H1 (cell line): ENCODE data around the gene ZC3HAV1. TPM values are rescaled to one million over a fixed set of nuclear protein-coding genes. Genes with fewer than 3 reads are reported as not detected.

Experiments used
- CTCF ChIA-PET: fragments of 300-600 bp; sonication (Branson Sonifier 250); formaldehyde crosslinking; loops from one replicate; lab custom pipeline; 2021; ENCODE audit not compliant: partially characterized antibody; lab: Charles Lee
- POLR2A ChIA-PET: fragments of 300-600 bp; sonication (Branson Sonifier 250); formaldehyde crosslinking; loops from one replicate; lab custom pipeline; 2021; ENCODE audit warnings: inconsistent platforms; ENCODE audit not compliant: partially characterized antibody; lab: Charles Lee
- DNase-seq, 2 experiments: peaks; one replicate each; pipeline versions ENCODE4 v3.0.0 to v3.0.0-alpha.2; 2010 to 2022; ENCODE audit warnings: low spot score in 2 of 2, low read depth in 1 of 2, mixed read lengths in 1 of 2
- FAIRE-seq: peaks from 2 replicates; lab custom pipeline; 2011; peaks lifted over from hg19 to GRCh38; lab: Jason Lieb, UNC
- H2AFZ ChIP-seq: 2 replicates; pipeline ENCODE4 v1.8.1; 2012; ENCODE audit warnings: low read length, inconsistent platforms
- H2AK5ac ChIP-seq: 2 replicates; pipeline ENCODE4 v1.6.1; 2013; ENCODE audit warnings: low read depth, low read length
- H2BK120ac ChIP-seq: replicated peaks from 2 replicates; pipeline ENCODE3; 2013; ENCODE audit warnings: low read depth, low read length, inconsistent platforms
- H2BK12ac ChIP-seq: 2 replicates; pipeline ENCODE4 v1.6.1; 2013; ENCODE audit warnings: low read depth, low read length
- H2BK15ac ChIP-seq: 2 replicates; pipeline ENCODE4 v1.6.1; 2013; ENCODE audit warnings: low read length
- H2BK20ac ChIP-seq: 2 replicates; pipeline ENCODE4 v1.6.1; 2013; ENCODE audit warnings: low read length
- H2BK5ac ChIP-seq: 2 replicates; pipeline ENCODE4 v1.6.1; 2013; ENCODE audit warnings: low read depth, low read length
- H3K14ac ChIP-seq: 2 replicates; pipeline ENCODE4 v1.6.1; 2013; ENCODE audit warnings: inconsistent platforms; ENCODE audit not compliant: insufficient read length
- H3K18ac ChIP-seq: 2 replicates; pipeline ENCODE4 v1.6.1; 2013; ENCODE audit warnings: low read length; ENCODE audit errors: extremely low read depth
- H3K23ac ChIP-seq: 2 replicates; pipeline ENCODE4 v1.6.1; 2013; ENCODE audit warnings: inconsistent platforms; ENCODE audit not compliant: insufficient read length
- H3K23me2 ChIP-seq: 2 replicates; pipeline ENCODE4 v1.6.1; 2013; ENCODE audit warnings: low read depth, low read length
- H3K27ac ChIP-seq: 2 replicates; pipeline ENCODE4 v1.6.1; 2011; ENCODE audit warnings: low read depth, low read length, inconsistent platforms
- H3K27me3 ChIP-seq, 4 experiments: replicated peaks in 1 of 4; 1 replicate in 1 of 4; 2 replicates in 3 of 4; pipeline versions ENCODE4 v1.6.1 to v1.8.1; 2011 to 2013; ENCODE audit warnings: low read length in 3 of 4, mild to moderate bottlenecking in 3 of 4, inconsistent platforms in 2 of 4, mixed read lengths in 2 of 4, moderate library complexity in 1 of 4; ENCODE audit not compliant: control insufficient read depth in 3 of 4, insufficient read depth in 3 of 4; ENCODE audit errors: extremely low read depth in 1 of 4
- H3K36me3 ChIP-seq, 4 experiments: 2 replicates each; pipeline versions ENCODE4 v1.6.1 to v1.8.1; 2011 to 2013; ENCODE audit warnings: mild to moderate bottlenecking in 4 of 4, low read length in 3 of 4, moderate library complexity in 2 of 4, control low read depth in 1 of 4, inconsistent platforms in 1 of 4; ENCODE audit not compliant: insufficient read depth in 4 of 4, control insufficient read depth in 2 of 4
- H3K4ac ChIP-seq: replicated peaks from 2 replicates; pipeline ENCODE3; 2013; ENCODE audit warnings: low read length, low read depth, mixed read lengths, inconsistent platforms; ENCODE audit not compliant: insufficient read length
- H3K4me1 ChIP-seq, 4 experiments: replicated peaks in 1 of 4; 1 replicate in 1 of 4; 2 replicates in 3 of 4; pipeline versions ENCODE4 v1.6.1 to v1.8.1; 2011 to 2013; ENCODE audit warnings: low read length in 3 of 4, inconsistent platforms in 2 of 4, mixed read lengths in 1 of 4; ENCODE audit not compliant: insufficient read depth in 4 of 4, control insufficient read depth in 3 of 4
- H3K4me2 ChIP-seq, 2 experiments: 2 replicates each; pipeline versions ENCODE4 v1.6.1 to v1.8.1; 2011 to 2013; ENCODE audit warnings: low read depth in 2 of 2, low read length in 2 of 2, control low read depth in 1 of 2, inconsistent platforms in 1 of 2, mild to moderate bottlenecking in 1 of 2; ENCODE audit not compliant: insufficient read depth in 1 of 2
- H3K4me3 ChIP-seq, 4 experiments: fragments of 200-600, 300-600 bp in 1 of 4; sonication (generic), shearing (Covaris generic), sonication (Bioruptor Twin) in 1 of 4; 2 replicates each; pipeline versions ENCODE4 v1.5.1 to v1.8.1; 2011 to 2016; ENCODE audit warnings: low read length in 4 of 4, low read depth in 3 of 4, control low read depth in 2 of 4, inconsistent platforms in 2 of 4, mild to moderate bottlenecking in 2 of 4, mixed read lengths in 1 of 4, moderate library complexity in 1 of 4; ENCODE audit not compliant: insufficient read depth in 2 of 4; ENCODE audit errors: extremely low read depth in 1 of 4
- H3K56ac ChIP-seq: replicated peaks from 2 replicates; pipeline ENCODE3; 2013; ENCODE audit warnings: low read depth, mild to moderate bottlenecking, mixed read lengths, low read length, inconsistent platforms; ENCODE audit not compliant: insufficient read length
- H3K79me1 ChIP-seq: 2 replicates; pipeline ENCODE4 v1.6.1; 2013; ENCODE audit warnings: low read depth, low read length, control low read depth
- H3K79me2 ChIP-seq, 2 experiments: 2 replicates each; pipeline versions ENCODE4 v1.6.1 to v1.8.1; 2012 to 2013; ENCODE audit warnings: low read length in 2 of 2, mild to moderate bottlenecking in 2 of 2, inconsistent platforms in 1 of 2; ENCODE audit not compliant: insufficient read depth in 2 of 2, control insufficient read depth in 1 of 2
- H3K9ac ChIP-seq, 4 experiments: replicated peaks in 1 of 4; 1 replicate in 1 of 4; 2 replicates in 3 of 4; pipeline versions ENCODE4 v1.6.1 to v1.8.1; 2011 to 2013; ENCODE audit warnings: low read depth in 3 of 4, low read length in 3 of 4, control low read depth in 2 of 4, mild to moderate bottlenecking in 2 of 4, moderate library complexity in 2 of 4, inconsistent platforms in 1 of 4; ENCODE audit errors: extremely low read depth in 1 of 4
- H3K9me3 ChIP-seq, 2 experiments: 2 replicates each; pipeline versions ENCODE4 v1.6.1 to v1.8.1; 2012 to 2013; ENCODE audit warnings: mild to moderate bottlenecking in 2 of 2, moderate library complexity in 2 of 2, control low read depth in 1 of 2, inconsistent platforms in 1 of 2, low read depth in 1 of 2, low read length in 1 of 2, mixed read lengths in 1 of 2; ENCODE audit not compliant: insufficient read depth in 2 of 2
- H4K20me1 ChIP-seq, 2 experiments: replicated peaks in 1 of 2; 2 replicates each; pipeline versions ENCODE3 to v1.8.1; 2011 to 2013; ENCODE audit warnings: inconsistent platforms in 2 of 2, low read length in 2 of 2, mild to moderate bottlenecking in 1 of 2; ENCODE audit not compliant: insufficient read depth in 2 of 2, control insufficient read depth in 1 of 2
- H4K5ac ChIP-seq: 2 replicates; pipeline ENCODE4 v1.6.1; 2013; ENCODE audit warnings: low read length, low read depth, mixed read lengths, inconsistent platforms; ENCODE audit not compliant: insufficient read length
- H4K8ac ChIP-seq: 2 replicates; pipeline ENCODE4 v1.8.0; 2013; ENCODE audit warnings: mild to moderate bottlenecking, moderate library complexity, low read length, inconsistent platforms; ENCODE audit not compliant: insufficient read depth; ENCODE audit errors: extremely low read depth
- H4K91ac ChIP-seq: replicated peaks from 2 replicates; pipeline ENCODE3; 2013; ENCODE audit warnings: low read length, mixed read lengths, inconsistent platforms; ENCODE audit not compliant: insufficient read length
- TAF7 ChIP-seq: optimal IDR thresholded peaks from 2 replicates; pipeline ENCODE3; 2011; ENCODE audit warnings: low read depth, mild to moderate bottlenecking, inconsistent platforms, low read length, moderate library complexity, borderline replicate concordance
- whole genome bisulfite sequencing, 2 experiments: shearing (Covaris generic) in 1 of 2; methylation state at CpG; one replicate each; pipeline versions ENCODE4 v1.1.6 to v1.1.7; 2013 to 2015; ENCODE audit warnings: low lambda C conversion rate in 2 of 2, mixed read lengths in 2 of 2, inconsistent platforms in 1 of 2, low coverage in 1 of 2, missing lambda C conversion rate in 1 of 2; ENCODE audit not compliant: insufficient replicate concordance in 2 of 2, insufficient coverage in 1 of 2, insufficient read length in 1 of 2; ENCODE audit errors: extremely low coverage in 1 of 2, missing lambda C conversion rate in 1 of 2; 5-methylcytosine and 5-hydroxymethylcytosine counted together
- polyA plus RNA-seq, 7 experiments: library from polyadenylated mRNA; depleted of rRNA in 3 of 7; stranded (reverse) in 5 of 7; unstranded in 2 of 7; fragments of >200 nt in 5 of 7; fragments of 200-250 nt in 2 of 7; gene quantifications; 1 replicate in 5 of 7; 2 replicates in 1 of 7; 4 replicates in 1 of 7; pipeline versions ENCODE4 v1.2.1 to v1.2.3, GENCODE V29; 2011 to 2013; ENCODE audit warnings: missing spikeins in 2 of 7, mixed read lengths in 2 of 7
- total RNA-seq: library from RNA; stranded (reverse); fragmentation: NEBNext Ultra II Directional; extraction: Animal tissue kit (Norgen Biotek cat#: 25700); gene quantifications from 2 replicates; pipeline ENCODE4 v1.2.1, GENCODE V29; 2021

Gene ZC3HAV1
- total and polyA plus RNA-seq, 2 of the 8 experiments (the other 6 are each of a cell fraction or from before 2014, with no cell fraction given) = 22.5 to 43.4 TPM

- POLR2A ChIA-PET = no interaction called here
Measured at GRCh38 chr7:139099172-139099947, 10.2 kb downstream of the ZC3HAV1 start.

More at GRCh38 chr7:139099172-139099947, 10.2 kb downstream of the ZC3HAV1 start:
- H3K79me1 ChIP-seq = no peaks in the 10 kb centered on the region
- no peaks in the 10 kb centered on the region for H3K23me2 ChIP-seq
- H3K4me2 ChIP-seq = no peak overlapping the region
- WGBS, 2 experiments = 91% methylated on average over 8 of the region's 8 CpGs; no CpG with 5 or more reads in 1 of the 2 experiments
- CTCF ChIA-PET = no interaction called here
- H2BK15ac ChIP-seq = no peak overlapping the region
- H3K4me1 ChIP-seq = peaks cover 0 to 9% (median 8%) of the 10 kb centered on the region in 4 experiments; a peak in 6 of 7 replicates
- no peak overlapping the region for H4K8ac ChIP-seq
- DNase-seq (no peak), FAIRE-seq (no peak)
- H3K9me3 ChIP-seq = peaks cover 0 to 10% of the 10 kb centered on the region in 2 experiments; a peak in 1 of 4 replicates
- H3K14ac ChIP-seq = no peak overlapping the region
- H3K18ac ChIP-seq = no peak overlapping the region
- no peak overlapping the region for H3K23ac ChIP-seq
- TF ChIP-seq TAF7 = no peak
- no peak overlapping the region for H3K4me3 ChIP-seq
- H3K56ac ChIP-seq = no peak overlapping the region
- no peak overlapping the region for H2BK5ac ChIP-seq
- H2BK12ac ChIP-seq = no peak overlapping the region
- H2AFZ ChIP-seq = no peak overlapping the region
- H2BK20ac ChIP-seq = no peak overlapping the region
- H3K4ac ChIP-seq = no peak overlapping the region
- no peak overlapping the region for H3K27ac ChIP-seq
- peaks cover 8 to 34% of the 10 kb centered on the region in 2 experiments; a peak in 3 of 4 replicates for H3K79me2 ChIP-seq
- H3K36me3 ChIP-seq = no peaks in the 10 kb centered on the region; a peak in 1 of 8 replicates
- no peak overlapping the region for H2AK5ac ChIP-seq
- no peak overlapping the region for H4K5ac ChIP-seq
- no peak overlapping the region for H3K9ac ChIP-seq
- H3K27me3 ChIP-seq = no peaks in the 10 kb centered on the region
- H4K91ac ChIP-seq = no peak overlapping the region
- H2BK120ac ChIP-seq = no peak overlapping the region
- no peaks in the 10 kb centered on the region for H4K20me1 ChIP-seq
